H1 (cell line): Measurements from ENCODE around the gene PLTP. TPM values are rescaled to one million over a fixed set of nuclear protein-coding genes. Genes with fewer than 3 reads are reported as not detected.

Experiments used
- CTCF ChIA-PET: fragments of 300-600 bp; sonication (Branson Sonifier 250); formaldehyde crosslinking; loops from one replicate; lab custom pipeline; 2021; ENCODE audit not compliant: partially characterized antibody; lab: Charles Lee
- POLR2A ChIA-PET: fragments of 300-600 bp; sonication (Branson Sonifier 250); formaldehyde crosslinking; loops from one replicate; lab custom pipeline; 2021; ENCODE audit warnings: inconsistent platforms; ENCODE audit not compliant: partially characterized antibody; lab: Charles Lee
- DNase-seq, 2 experiments: peaks; one replicate each; pipeline versions ENCODE4 v3.0.0 to v3.0.0-alpha.2; 2010 to 2022; ENCODE audit warnings: low spot score in 2 of 2, low read depth in 1 of 2, mixed read lengths in 1 of 2
- FAIRE-seq: peaks from 2 replicates; lab custom pipeline; 2011; peaks lifted over from hg19 to GRCh38; lab: Jason Lieb, UNC
- H2AFZ ChIP-seq: 2 replicates; pipeline ENCODE4 v1.8.1; 2012; ENCODE audit warnings: low read length, inconsistent platforms
- H2AK5ac ChIP-seq: 2 replicates; pipeline ENCODE4 v1.6.1; 2013; ENCODE audit warnings: low read depth, low read length
- H2BK120ac ChIP-seq: replicated peaks from 2 replicates; pipeline ENCODE3; 2013; ENCODE audit warnings: low read depth, low read length, inconsistent platforms
- H2BK12ac ChIP-seq: 2 replicates; pipeline ENCODE4 v1.6.1; 2013; ENCODE audit warnings: low read depth, low read length
- H2BK15ac ChIP-seq: 2 replicates; pipeline ENCODE4 v1.6.1; 2013; ENCODE audit warnings: low read length
- H2BK20ac ChIP-seq: 2 replicates; pipeline ENCODE4 v1.6.1; 2013; ENCODE audit warnings: low read length
- H2BK5ac ChIP-seq: 2 replicates; pipeline ENCODE4 v1.6.1; 2013; ENCODE audit warnings: low read depth, low read length
- H3K14ac ChIP-seq: 2 replicates; pipeline ENCODE4 v1.6.1; 2013; ENCODE audit warnings: inconsistent platforms; ENCODE audit not compliant: insufficient read length
- H3K18ac ChIP-seq: 2 replicates; pipeline ENCODE4 v1.6.1; 2013; ENCODE audit warnings: low read length; ENCODE audit errors: extremely low read depth
- H3K23ac ChIP-seq: 2 replicates; pipeline ENCODE4 v1.6.1; 2013; ENCODE audit warnings: inconsistent platforms; ENCODE audit not compliant: insufficient read length
- H3K23me2 ChIP-seq: 2 replicates; pipeline ENCODE4 v1.6.1; 2013; ENCODE audit warnings: low read depth, low read length
- H3K27ac ChIP-seq: 2 replicates; pipeline ENCODE4 v1.6.1; 2011; ENCODE audit warnings: low read depth, low read length, inconsistent platforms
- H3K27me3 ChIP-seq, 4 experiments: replicated peaks in 1 of 4; 1 replicate in 1 of 4; 2 replicates in 3 of 4; pipeline versions ENCODE4 v1.6.1 to v1.8.1; 2011 to 2013; ENCODE audit warnings: low read length in 3 of 4, mild to moderate bottlenecking in 3 of 4, inconsistent platforms in 2 of 4, mixed read lengths in 2 of 4, moderate library complexity in 1 of 4; ENCODE audit not compliant: control insufficient read depth in 3 of 4, insufficient read depth in 3 of 4; ENCODE audit errors: extremely low read depth in 1 of 4
- H3K36me3 ChIP-seq, 4 experiments: 2 replicates each; pipeline versions ENCODE4 v1.6.1 to v1.8.1; 2011 to 2013; ENCODE audit warnings: mild to moderate bottlenecking in 4 of 4, low read length in 3 of 4, moderate library complexity in 2 of 4, control low read depth in 1 of 4, inconsistent platforms in 1 of 4; ENCODE audit not compliant: insufficient read depth in 4 of 4, control insufficient read depth in 2 of 4
- H3K4ac ChIP-seq: replicated peaks from 2 replicates; pipeline ENCODE3; 2013; ENCODE audit warnings: low read length, low read depth, mixed read lengths, inconsistent platforms; ENCODE audit not compliant: insufficient read length
- H3K4me1 ChIP-seq, 4 experiments: replicated peaks in 1 of 4; 1 replicate in 1 of 4; 2 replicates in 3 of 4; pipeline versions ENCODE4 v1.6.1 to v1.8.1; 2011 to 2013; ENCODE audit warnings: low read length in 3 of 4, inconsistent platforms in 2 of 4, mixed read lengths in 1 of 4; ENCODE audit not compliant: insufficient read depth in 4 of 4, control insufficient read depth in 3 of 4
- H3K4me2 ChIP-seq, 2 experiments: 2 replicates each; pipeline versions ENCODE4 v1.6.1 to v1.8.1; 2011 to 2013; ENCODE audit warnings: low read depth in 2 of 2, low read length in 2 of 2, control low read depth in 1 of 2, inconsistent platforms in 1 of 2, mild to moderate bottlenecking in 1 of 2; ENCODE audit not compliant: insufficient read depth in 1 of 2
- H3K4me3 ChIP-seq, 4 experiments: fragments of 200-600, 300-600 bp in 1 of 4; sonication (generic), shearing (Covaris generic), sonication (Bioruptor Twin) in 1 of 4; 2 replicates each; pipeline versions ENCODE4 v1.5.1 to v1.8.1; 2011 to 2016; ENCODE audit warnings: low read length in 4 of 4, low read depth in 3 of 4, control low read depth in 2 of 4, inconsistent platforms in 2 of 4, mild to moderate bottlenecking in 2 of 4, mixed read lengths in 1 of 4, moderate library complexity in 1 of 4; ENCODE audit not compliant: insufficient read depth in 2 of 4; ENCODE audit errors: extremely low read depth in 1 of 4
- H3K56ac ChIP-seq: replicated peaks from 2 replicates; pipeline ENCODE3; 2013; ENCODE audit warnings: low read depth, mild to moderate bottlenecking, mixed read lengths, low read length, inconsistent platforms; ENCODE audit not compliant: insufficient read length
- H3K79me1 ChIP-seq: 2 replicates; pipeline ENCODE4 v1.6.1; 2013; ENCODE audit warnings: low read depth, low read length, control low read depth
- H3K79me2 ChIP-seq, 2 experiments: 2 replicates each; pipeline versions ENCODE4 v1.6.1 to v1.8.1; 2012 to 2013; ENCODE audit warnings: low read length in 2 of 2, mild to moderate bottlenecking in 2 of 2, inconsistent platforms in 1 of 2; ENCODE audit not compliant: insufficient read depth in 2 of 2, control insufficient read depth in 1 of 2
- H3K9ac ChIP-seq, 4 experiments: replicated peaks in 1 of 4; 1 replicate in 1 of 4; 2 replicates in 3 of 4; pipeline versions ENCODE4 v1.6.1 to v1.8.1; 2011 to 2013; ENCODE audit warnings: low read depth in 3 of 4, low read length in 3 of 4, control low read depth in 2 of 4, mild to moderate bottlenecking in 2 of 4, moderate library complexity in 2 of 4, inconsistent platforms in 1 of 4; ENCODE audit errors: extremely low read depth in 1 of 4
- H3K9me3 ChIP-seq, 2 experiments: 2 replicates each; pipeline versions ENCODE4 v1.6.1 to v1.8.1; 2012 to 2013; ENCODE audit warnings: mild to moderate bottlenecking in 2 of 2, moderate library complexity in 2 of 2, control low read depth in 1 of 2, inconsistent platforms in 1 of 2, low read depth in 1 of 2, low read length in 1 of 2, mixed read lengths in 1 of 2; ENCODE audit not compliant: insufficient read depth in 2 of 2
- H4K20me1 ChIP-seq, 2 experiments: replicated peaks in 1 of 2; 2 replicates each; pipeline versions ENCODE3 to v1.8.1; 2011 to 2013; ENCODE audit warnings: inconsistent platforms in 2 of 2, low read length in 2 of 2, mild to moderate bottlenecking in 1 of 2; ENCODE audit not compliant: insufficient read depth in 2 of 2, control insufficient read depth in 1 of 2
- H4K5ac ChIP-seq: 2 replicates; pipeline ENCODE4 v1.6.1; 2013; ENCODE audit warnings: low read length, low read depth, mixed read lengths, inconsistent platforms; ENCODE audit not compliant: insufficient read length
- H4K8ac ChIP-seq: 2 replicates; pipeline ENCODE4 v1.8.0; 2013; ENCODE audit warnings: mild to moderate bottlenecking, moderate library complexity, low read length, inconsistent platforms; ENCODE audit not compliant: insufficient read depth; ENCODE audit errors: extremely low read depth
- H4K91ac ChIP-seq: replicated peaks from 2 replicates; pipeline ENCODE3; 2013; ENCODE audit warnings: low read length, mixed read lengths, inconsistent platforms; ENCODE audit not compliant: insufficient read length
- BRCA1 ChIP-seq: IDR thresholded peaks from 2 replicates; pipeline ENCODE4 v1.6.1; 2012; ENCODE audit warnings: low read depth, low read length, improper control_type of control experiment
- CBX5 ChIP-seq: fragments of 300-800, 300-1000 bp; sonication (generic); IDR thresholded peaks from 2 replicates; pipeline ENCODE4 v1.7.1; 2016; ENCODE audit warnings: antibody characterized with exemption, low read length, low read depth
- CREB1 ChIP-seq: IDR thresholded peaks from 2 replicates; pipeline ENCODE4 v1.6.1; 2012; ENCODE audit warnings: inconsistent platforms
- E2F6 ChIP-seq: IDR thresholded peaks from 2 replicates; pipeline ENCODE4 v1.6.1; 2012; ENCODE audit warnings: inconsistent platforms
- JUN ChIP-seq: IDR thresholded peaks from 2 replicates; pipeline ENCODE4 v1.6.1; 2011; ENCODE audit warnings: low read depth, mild to moderate bottlenecking, improper control_type of control experiment, low read length
- KDM1A ChIP-seq: fragments of 200-600, 300-600 bp; sonication (generic); IDR thresholded peaks from 2 replicates; pipeline ENCODE4 v1.7.1; 2016; ENCODE audit warnings: mild to moderate bottlenecking, low read length, borderline replicate concordance
- NRF1 ChIP-seq: IDR thresholded peaks from 2 replicates; pipeline ENCODE4 v1.6.1; 2011; ENCODE audit warnings: mild to moderate bottlenecking, low read depth, low read length, improper control_type of control experiment
- RNF2 ChIP-seq: fragments of 200-900, 300-1000 bp; sonication (generic); IDR thresholded peaks from 2 replicates; pipeline ENCODE4 v1.7.1; 2016; ENCODE audit warnings: borderline replicate concordance, low read depth, mild to moderate bottlenecking, antibody characterized with exemption, low read length; ENCODE audit not compliant: poor library complexity, severe bottlenecking; ENCODE audit errors: missing control alignments
- SIN3A ChIP-seq, 2 experiments: IDR thresholded peaks in 1 of 2; conservative IDR thresholded peaks in 1 of 2; 2 replicates each; pipeline ENCODE4 v1.6.1; 2011 to 2012; ENCODE audit warnings: low read length in 2 of 2, improper control_type of control experiment in 1 of 2, low read depth in 1 of 2, mild to moderate bottlenecking in 1 of 2
- SIX5 ChIP-seq: IDR thresholded peaks from 2 replicates; pipeline ENCODE4 v1.6.1; 2011; ENCODE audit warnings: mild to moderate bottlenecking, low read depth, low read length
- SP1 ChIP-seq: IDR thresholded peaks from 2 replicates; pipeline ENCODE4 v1.6.1; 2011; ENCODE audit warnings: low read depth, low read length
- SRF ChIP-seq: IDR thresholded peaks from 2 replicates; pipeline ENCODE4 v1.6.1; 2011; ENCODE audit warnings: mild to moderate bottlenecking, low read depth, low read length, moderate library complexity
- SUZ12 ChIP-seq: fragments of 200-600 bp; sonication (generic); IDR thresholded peaks from 2 replicates; pipeline ENCODE4 v1.6.1; 2012; ENCODE audit warnings: mild to moderate bottlenecking, inconsistent platforms, low read length, moderate library complexity, mixed read lengths
- TAF1 ChIP-seq: IDR thresholded peaks from 2 replicates; pipeline ENCODE4 v1.6.1; 2011; ENCODE audit warnings: mild to moderate bottlenecking, low read depth, low read length
- TBP ChIP-seq: IDR thresholded peaks from 2 replicates; pipeline ENCODE4 v1.6.1; 2011; ENCODE audit warnings: low read depth, low read length, improper control_type of control experiment
- TEAD4 ChIP-seq: IDR thresholded peaks from 2 replicates; pipeline ENCODE4 v1.6.1; 2012; ENCODE audit warnings: low read depth, low read length, inconsistent platforms, mixed read lengths
- polyA plus RNA-seq, 7 experiments: library from polyadenylated mRNA; depleted of rRNA in 3 of 7; stranded (reverse) in 5 of 7; unstranded in 2 of 7; fragments of >200 nt in 5 of 7; fragments of 200-250 nt in 2 of 7; gene quantifications; 1 replicate in 5 of 7; 2 replicates in 1 of 7; 4 replicates in 1 of 7; pipeline versions ENCODE4 v1.2.1 to v1.2.3, GENCODE V29; 2011 to 2013; ENCODE audit warnings: missing spikeins in 2 of 7, mixed read lengths in 2 of 7
- total RNA-seq: library from RNA; stranded (reverse); fragmentation: NEBNext Ultra II Directional; extraction: Animal tissue kit (Norgen Biotek cat#: 25700); gene quantifications from 2 replicates; pipeline ENCODE4 v1.2.1, GENCODE V29; 2021

The PLTP gene
- total and polyA plus RNA-seq, 2 of the 8 experiments (the other 6 are each of a cell fraction or from before 2014, with no cell fraction given) = 120 to 194 TPM

- ChIA-PET CTCF (interaction anchor here (0.6 to 1.4 kb wide), 4 partner anchors 12 to 90 kb away, joined by 3 to 5 read pairs (median 4); no protein-coding TSS in a partner anchor), POLR2A (interaction anchor here (1.5 to 8.1 kb wide), 2 partner anchors 9 to 15 kb away, joined by 5 to 39 read pairs; partner anchors contain the start of gene ZSWIM1)
- H3K56ac ChIP-seq = no peak overlapping the region
- no peak overlapping the region for H3K27ac ChIP-seq
- H4K91ac ChIP-seq = no peak overlapping the region
- H3K14ac ChIP-seq = no peak overlapping the region
- FAIRE-seq = no peak
- H4K20me1 ChIP-seq = no peaks in the 10 kb centered on the region
- no peak overlapping the region for H4K8ac ChIP-seq
- no peak overlapping the region for H2AFZ ChIP-seq
- no peak overlapping the region for H2BK120ac ChIP-seq
- no peak overlapping the region for H3K23ac ChIP-seq
- no peak overlapping the region for H3K18ac ChIP-seq
- no peaks in the 10 kb centered on the region for H3K79me2 ChIP-seq
- no peak overlapping the region for H3K4me2 ChIP-seq
- H4K5ac ChIP-seq = no peak overlapping the region
- H3K9ac ChIP-seq = no peak overlapping the region
- no peaks in the 10 kb centered on the region for H3K4me1 ChIP-seq
- no peak overlapping the region for H2BK12ac ChIP-seq
- H3K23me2 ChIP-seq = no peaks in the 10 kb centered on the region
- H3K4me3 ChIP-seq = no peak overlapping the region
- H2BK15ac ChIP-seq = no peak overlapping the region
- no peak overlapping the region for H2BK20ac ChIP-seq
- no peak overlapping the region for H3K4ac ChIP-seq
- no peaks in the 10 kb centered on the region; a peak in 1 of 8 replicates for H3K36me3 ChIP-seq
- no peak overlapping the region for H2AK5ac ChIP-seq
- no peaks in the 10 kb centered on the region for H3K27me3 ChIP-seq
- no peak overlapping the region for H2BK5ac ChIP-seq
- no peak for DNase-seq
- no peaks in the 10 kb centered on the region for H3K9me3 ChIP-seq
- no peaks in the 10 kb centered on the region for H3K79me1 ChIP-seq
- TF ChIP-seq TBP (no peak), CBX5 (no peak), RNF2 (no peak), TEAD4 (no peak), E2F6 (no peak), KDM1A (no peak), JUN (no peak), SUZ12 (no peak), BRCA1 (no peak), TAF1 (no peak), CREB1 (no peak), NRF1 (no peak), SIN3A (conservative IDR thresholded peaks at IDR 0.05 in 1 of 2, IDR thresholded peaks at IDR 0.05 in 1 of 2; ENCODE audit: low read depth in 1 of 2, low read length in 2 of 2) (no peak), SP1 (no peak), SRF (no peak), SIX5 (no peak)
These were observed 44.2 kb downstream of the PLTP start for GRCh38 chr20:45867819-45868176.
